OCI-LY7 (cell line): ENCODE results near the gene ANKFY1. TPM values are rescaled to one million over a fixed set of nuclear protein-coding genes. Genes with fewer than 3 reads are reported as not detected.

Source experiments
- BruUV-seq: library from RNA; stranded (reverse); fragments of 400-500 nt; replicated peaks from 2 replicates; lab custom pipeline; 2021; lab: Mats Ljungman, UMichigan
- CTCF ChIA-PET: fragments of 300-600 bp; sonication (Branson Sonifier 250); formaldehyde crosslinking; loops from one replicate; lab custom pipeline; 2022; ENCODE audit warnings: antibody characterized with exemption; ENCODE audit not compliant: unreplicated experiment; lab: Charles Lee
- POLR2A ChIA-PET: fragments of 300-600 bp; sonication (Branson Sonifier 250); formaldehyde crosslinking; loops from one replicate; lab custom pipeline; 2022; ENCODE audit warnings: antibody characterized with exemption; lab: Charles Lee
- DNase-seq: peaks from one replicate; pipeline ENCODE4 v3.0.0-alpha.2; 2015; ENCODE audit warnings: low spot score
- H2AFZ ChIP-seq: fragments of 200-600 bp; sonication (generic), shearing (Covaris generic); 2 replicates; pipeline ENCODE4 v1.6.1; 2014; ENCODE audit warnings: mild to moderate bottlenecking, antibody characterized with exemption, low read length, moderate library complexity
- H3K27ac ChIP-seq: fragments of 200-600 bp; sonication (generic); 2 replicates; pipeline ENCODE4 v1.5.1; 2014; ENCODE audit warnings: mixed run types, low read depth, mild to moderate bottlenecking, moderate library complexity, low read length, inconsistent platforms; ENCODE audit not compliant: poor library complexity, severe bottlenecking
- H3K36me3 ChIP-seq: fragments of 200-600 bp; sonication (generic); 2 replicates; pipeline ENCODE4 v1.6.1; 2014; ENCODE audit warnings: mild to moderate bottlenecking, antibody characterized with exemption, low read length, moderate library complexity, mixed read lengths; ENCODE audit not compliant: insufficient read depth
- H3K4me1 ChIP-seq: fragments of 200-600 bp; sonication (generic); 2 replicates; pipeline ENCODE4 v1.5.1; 2014; ENCODE audit warnings: mild to moderate bottlenecking, low read length; ENCODE audit not compliant: insufficient read depth, poor library complexity, severe bottlenecking
- H3K4me2 ChIP-seq: fragments of 200-600 bp; sonication (generic); 2 replicates; pipeline ENCODE4 v1.6.1; 2014; ENCODE audit warnings: mild to moderate bottlenecking, low read length
- H3K4me3 ChIP-seq: fragments of 200-600 bp; sonication (generic); 2 replicates; pipeline ENCODE4 v1.5.1; 2014; ENCODE audit warnings: mild to moderate bottlenecking, low read depth, low read length; ENCODE audit not compliant: poor library complexity, severe bottlenecking
- H3K79me2 ChIP-seq: fragments of 200-600 bp; sonication (generic); 2 replicates; pipeline ENCODE4 v1.6.1; 2016; ENCODE audit warnings: low read depth, mild to moderate bottlenecking, low read length, moderate library complexity, mixed read lengths; ENCODE audit not compliant: insufficient read depth
- H3K9me2 ChIP-seq: fragments of 200-600 bp; sonication (generic); 2 replicates; pipeline ENCODE4 v1.6.1; 2016; ENCODE audit warnings: mild to moderate bottlenecking, low read length, mixed read lengths; ENCODE audit not compliant: insufficient read depth
- H3K9me3 ChIP-seq: fragments of 200-600 bp; sonication (generic); 2 replicates; pipeline ENCODE4 v1.6.1; 2014; ENCODE audit warnings: mild to moderate bottlenecking, mixed run types, low read length, mixed read lengths
- H4K20me1 ChIP-seq: fragments of 200-600 bp; sonication (generic); 2 replicates; pipeline ENCODE4 v1.6.1; 2014; ENCODE audit warnings: mild to moderate bottlenecking, antibody characterized with exemption, low read length, moderate library complexity, mixed read lengths; ENCODE audit not compliant: insufficient read depth
- EZH2phosphoT487 ChIP-seq: fragments of 200-600 bp; sonication (generic); IDR thresholded peaks from 2 replicates; pipeline ENCODE4 v1.6.1; 2018; ENCODE audit warnings: low read depth, borderline replicate concordance, mild to moderate bottlenecking, mixed run types, antibody characterized with exemption, low read length, moderate library complexity, mixed read lengths
- intact Hi-C: fragments of 100-400 bp; cut with micrococcal nuclease; formaldehyde crosslinking; loops from one replicate; pipeline ENCODE4 v1.10.0; 2022; ENCODE audit not compliant: unreplicated experiment
- total RNA-seq, 2 experiments: library from RNA; depleted of rRNA in 1 of 2; stranded (reverse); fragments of >200 nt in 1 of 2; shearing (Covaris generic) in 1 of 2; gene quantifications; 2 replicates each; pipeline ENCODE4 v1.2.3, GENCODE V29; 2014 to 2022
- TF ChIP-seq, protein P1 (sequence below): fragments of 200-600 bp; sonication (generic); conservative IDR thresholded peaks from 2 replicates; pipeline ENCODE4 v1.5.1; 2014; ENCODE audit warnings: mild to moderate bottlenecking, antibody characterized with exemption, low read length, moderate library complexity, mixed read lengths

ANKFY1 gene
- total RNA-seq, 2 experiments from 2014 or later, result 25.9 to 56.7 TPM

DNA sequence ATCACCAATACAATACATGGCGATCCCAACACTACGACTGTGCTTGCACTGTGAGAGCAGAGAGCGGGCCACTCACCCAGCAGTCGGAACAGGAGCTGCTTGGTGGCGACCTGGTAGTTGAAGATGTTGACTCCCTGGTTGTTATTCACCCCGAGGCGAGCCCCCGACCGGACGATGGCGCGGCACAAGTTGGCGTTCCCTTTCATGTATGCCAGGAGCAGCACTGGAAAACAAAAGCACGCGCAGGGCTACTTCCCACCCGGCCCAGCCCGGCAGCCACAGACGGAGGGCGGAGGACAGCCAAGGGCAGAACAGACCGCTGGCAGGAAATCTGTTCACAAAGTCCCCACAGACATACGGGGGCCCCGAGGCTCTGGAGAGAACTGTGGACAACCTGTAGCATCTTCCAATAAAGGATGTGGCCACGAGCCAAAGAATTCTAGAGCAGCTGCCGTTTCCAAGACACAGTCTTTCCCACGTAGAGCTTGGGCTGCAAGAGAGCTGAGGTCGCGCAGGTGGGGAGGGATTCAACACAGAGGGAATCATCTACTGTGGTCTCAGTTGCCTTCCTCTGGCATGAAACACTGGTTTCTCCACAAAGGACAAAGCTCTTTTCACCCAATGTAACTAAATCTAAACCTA, 93.0 kb downstream of the ANKFY1 start:
- Histone ChIP-seq H3K4me1 (no peaks in the 10 kb centered on the region), H2AFZ (no peak overlapping the region), H3K9me3 (no peaks in the 10 kb centered on the region), H3K36me3 (peaks cover 98% of the 10 kb centered on the region), H3K9me2 (no peaks in the 10 kb centered on the region), H4K20me1 (no peaks in the 10 kb centered on the region), H3K4me3 (no peak overlapping the region), H3K4me2 (no peak overlapping the region), H3K27ac (no peak overlapping the region), H3K79me2 (no peaks in the 10 kb centered on the region)
- POLR2A ChIA-PET, result no interaction called here
- no peak for TF ChIP-seq EZH2phosphoT487
- TF ChIP-seq, protein P1, sequence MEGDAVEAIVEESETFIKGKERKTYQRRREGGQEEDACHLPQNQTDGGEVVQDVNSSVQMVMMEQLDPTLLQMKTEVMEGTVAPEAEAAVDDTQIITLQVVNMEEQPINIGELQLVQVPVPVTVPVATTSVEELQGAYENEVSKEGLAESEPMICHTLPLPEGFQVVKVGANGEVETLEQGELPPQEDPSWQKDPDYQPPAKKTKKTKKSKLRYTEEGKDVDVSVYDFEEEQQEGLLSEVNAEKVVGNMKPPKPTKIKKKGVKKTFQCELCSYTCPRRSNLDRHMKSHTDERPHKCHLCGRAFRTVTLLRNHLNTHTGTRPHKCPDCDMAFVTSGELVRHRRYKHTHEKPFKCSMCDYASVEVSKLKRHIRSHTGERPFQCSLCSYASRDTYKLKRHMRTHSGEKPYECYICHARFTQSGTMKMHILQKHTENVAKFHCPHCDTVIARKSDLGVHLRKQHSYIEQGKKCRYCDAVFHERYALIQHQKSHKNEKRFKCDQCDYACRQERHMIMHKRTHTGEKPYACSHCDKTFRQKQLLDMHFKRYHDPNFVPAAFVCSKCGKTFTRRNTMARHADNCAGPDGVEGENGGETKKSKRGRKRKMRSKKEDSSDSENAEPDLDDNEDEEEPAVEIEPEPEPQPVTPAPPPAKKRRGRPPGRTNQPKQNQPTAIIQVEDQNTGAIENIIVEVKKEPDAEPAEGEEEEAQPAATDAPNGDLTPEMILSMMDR, result no peak
- no peak for DNase-seq
- no TSS peak for BruUV-seq
- CTCF ChIA-PET, result no interaction called here
- intact Hi-C loops, result no loop called here

DNA sequence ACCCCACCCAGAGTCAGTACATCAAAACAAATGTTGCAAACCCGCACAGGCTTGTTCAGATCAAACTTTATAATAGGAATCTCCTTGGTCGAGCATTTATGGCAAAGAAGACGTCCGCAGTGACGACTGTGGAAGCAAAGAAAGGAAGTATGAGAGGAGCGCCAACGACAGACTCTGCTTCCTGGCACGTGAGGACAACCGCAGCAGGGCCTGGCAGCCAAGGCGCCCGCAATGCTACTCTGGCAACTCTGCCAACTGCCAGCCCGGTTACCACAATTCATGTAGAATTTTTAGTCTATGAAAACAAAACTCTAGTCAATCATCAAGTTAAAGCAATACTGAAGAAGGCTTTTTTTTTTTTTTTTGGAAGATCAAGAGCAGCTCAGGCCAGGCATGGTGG, 96.0 kb downstream of the ANKFY1 start:
- TF ChIP-seq, protein P1, result no peak
- no peak for TF ChIP-seq EZH2phosphoT487
- no peak overlapping the region for H3K27ac ChIP-seq
- no peak for DNase-seq
- H3K36me3 ChIP-seq, result peaks cover 88% of the 10 kb centered on the region
- intact Hi-C loops, result no loop called here
- peaks cover 5% of the 10 kb centered on the region for H3K4me1 ChIP-seq
- ChIA-PET CTCF (no interaction called here), POLR2A (interaction anchor here (0.6 to 0.7 kb wide), 2 partner anchors 24 to 159 kb away, joined by 3 to 4 read pairs; no protein-coding TSS in a partner anchor)
- H3K4me2 ChIP-seq, result no peak overlapping the region
- no peaks in the 10 kb centered on the region for H4K20me1 ChIP-seq
- no peak overlapping the region for H2AFZ ChIP-seq
- H3K4me3 ChIP-seq, result no peak overlapping the region
- H3K9me3 ChIP-seq, result no peaks in the 10 kb centered on the region
- H3K79me2 ChIP-seq, result no peaks in the 10 kb centered on the region
- H3K9me2 ChIP-seq, result no peaks in the 10 kb centered on the region
- no TSS peak for BruUV-seq

DNA sequence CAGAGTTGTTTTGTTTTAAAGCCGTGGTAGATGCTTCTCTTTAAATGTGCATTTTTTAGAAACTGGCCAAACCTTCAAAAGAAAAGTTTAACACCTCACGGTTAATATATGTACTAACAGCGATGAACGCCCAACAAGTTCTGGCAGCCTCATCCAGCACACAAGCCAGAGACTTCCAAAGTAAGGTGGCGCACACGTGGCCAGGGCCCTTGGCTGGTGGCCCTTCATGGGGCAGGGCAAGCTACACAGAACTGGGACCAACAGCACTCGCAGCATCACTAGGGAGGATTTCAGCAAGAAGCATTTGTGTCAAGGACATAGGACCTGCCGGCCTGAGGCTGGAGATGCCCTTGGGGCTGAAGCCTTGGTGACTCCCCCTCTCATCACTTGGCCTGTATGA, 97.4 kb downstream of the ANKFY1 start:
- Histone ChIP-seq H3K4me3 (no peak overlapping the region), H3K4me2 (no peak overlapping the region), H3K36me3 (peaks cover 74% of the 10 kb centered on the region), H2AFZ (no peak overlapping the region), H3K9me2 (no peaks in the 10 kb centered on the region), H3K9me3 (no peaks in the 10 kb centered on the region), H4K20me1 (no peaks in the 10 kb centered on the region), H3K4me1 (peaks cover 9% of the 10 kb centered on the region), H3K27ac (no peak overlapping the region), H3K79me2 (no peaks in the 10 kb centered on the region)
- CTCF ChIA-PET, result no interaction called here
- no peak for DNase-seq
- no peak for TF ChIP-seq EZH2phosphoT487
- TF ChIP-seq, protein P1, result no peak
- BruUV-seq, result no TSS peak
- intact Hi-C loops, result no loop called here
- POLR2A ChIA-PET, result no interaction called here
